HepG2 (cell line): Measurements from ENCODE around the gene RAB5A. TPM values are rescaled to one million over a fixed set of nuclear protein-coding genes. Genes with fewer than 3 reads are reported as not detected.

ENCODE experiments used
- ATAC-seq: fragments of 200-7000 bp; cut with Tn5 transposase; 3 replicates; pipeline ENCODE4 v1.9.1; 2020; ENCODE audit warnings: mild to moderate bottlenecking, moderate library complexity
- BruUV-seq: library from RNA; stranded (reverse); fragments of 400-500 nt; replicated peaks from 2 replicates; lab custom pipeline; 2021; lab: Mats Ljungman, UMichigan
- CTCF ChIA-PET: fragments of 300-600 bp; formaldehyde crosslinking; extraction: SDS; loops from one replicate; lab custom pipeline; 2021; ENCODE audit warnings: low total read pairs, inconsistent platforms, low intra/inter-chr PET ratio; lab: Yijun Ruan, JAX
- POLR2A ChIA-PET: fragments of 350-600 bp; sonication (Branson Sonifier 250); formaldehyde crosslinking; loops from one replicate; lab custom pipeline; 2020; ENCODE audit warnings: antibody characterized with exemption, inconsistent platforms; lab: Yijun Ruan, JAX
- DNase-seq: peaks from one replicate; pipeline ENCODE4 v3.0.0-alpha.2; 2015; ENCODE audit warnings: low spot score
- FAIRE-seq: peaks from 3 replicates; lab custom pipeline; 2011; peaks lifted over from hg19 to GRCh38; lab: Jason Lieb, UNC
- H2AFZ ChIP-seq: one replicate; pipeline ENCODE4 v1.6.1; 2011; ENCODE audit warnings: low read length, inconsistent platforms
- H3K27ac ChIP-seq: fragments of 300-600 bp; 3 replicates; pipeline ENCODE4 v1.8.0; 2011; ENCODE audit warnings: mixed run types, mild to moderate bottlenecking, mixed read lengths, low read length, inconsistent platforms; ENCODE audit not compliant: insufficient read depth; ENCODE audit errors: extremely low read length
- H3K27me3 ChIP-seq, 2 experiments: fragments of 200-600 bp in 1 of 2; 2 replicates in 1 of 2; 3 replicates in 1 of 2; pipeline versions ENCODE4 v1.6.0 to v1.8.0; 2011; ENCODE audit warnings: low read length in 2 of 2, mild to moderate bottlenecking in 2 of 2, moderate library complexity in 2 of 2, inconsistent platforms in 1 of 2; ENCODE audit not compliant: insufficient read depth in 2 of 2, control insufficient read depth in 1 of 2
- H3K36me3 ChIP-seq, 2 experiments: fragments of 200-600 bp in 1 of 2; replicated peaks in 1 of 2; 2 replicates in 1 of 2; 3 replicates in 1 of 2; pipeline versions ENCODE4 v1.5.1 to v1.8.0; 2011; ENCODE audit warnings: low read length in 2 of 2, inconsistent platforms in 1 of 2; ENCODE audit not compliant: insufficient read depth in 2 of 2, control insufficient read depth in 1 of 2
- H3K4me1 ChIP-seq: 2 replicates; pipeline ENCODE4 v1.5.1; 2012; ENCODE audit warnings: low read length, inconsistent platforms; ENCODE audit not compliant: insufficient read depth
- H3K4me2 ChIP-seq: 2 replicates; pipeline ENCODE4 v1.6.0; 2011; ENCODE audit warnings: low read depth, low read length, inconsistent platforms
- H3K4me3 ChIP-seq, 3 experiments: fragments of 200-600 bp in 1 of 3; sonication (generic), shearing (Covaris generic) in 1 of 3; replicated peaks in 1 of 3; 2 replicates each; pipeline ENCODE4 v1.5.1; 2011 to 2016; ENCODE audit warnings: low read length in 3 of 3, inconsistent platforms in 2 of 3, low read depth in 2 of 3, mild to moderate bottlenecking in 2 of 3, control low read depth in 1 of 3, mixed read lengths in 1 of 3; ENCODE audit not compliant: insufficient read depth in 1 of 3
- H3K79me2 ChIP-seq: one replicate; pipeline ENCODE4 v1.6.1; 2011; ENCODE audit warnings: low read length, inconsistent platforms; ENCODE audit not compliant: insufficient read depth
- H3K9ac ChIP-seq: 2 replicates; pipeline ENCODE4 v1.6.0; 2011; ENCODE audit warnings: mild to moderate bottlenecking, low read depth, low read length, inconsistent platforms; ENCODE audit not compliant: insufficient read depth
- H3K9me3 ChIP-seq: 2 replicates; pipeline ENCODE4 v1.5.1; 2012; ENCODE audit warnings: mild to moderate bottlenecking, low read length
- H4K20me1 ChIP-seq: 2 replicates; pipeline ENCODE4 v1.6.0; 2011; ENCODE audit warnings: inconsistent platforms, mild to moderate bottlenecking, low read length, moderate library complexity; ENCODE audit not compliant: insufficient read depth
- ARNT ChIP-seq: fragments of 450-650 bp; IDR thresholded peaks from 2 replicates; pipeline ENCODE4 v1.6.1; 2017
- FOXA1 ChIP-seq, 2 experiments: fragments of 450-650 bp in 1 of 2; sonication (generic) in 1 of 2; formaldehyde crosslinking in 1 of 2; IDR thresholded peaks; 2 replicates each; pipeline versions ENCODE4 v1.4.0 to v1.6.1; 2016 to 2020; ENCODE audit warnings: missing genetic modification reagents in 1 of 2
- KLF11 ChIP-seq: IDR thresholded peaks from 2 replicates; pipeline ENCODE4 v1.6.1; 2016; ENCODE audit warnings: missing compliant biosample characterization
- PLRG1 ChIP-seq: fragments of 450-650 bp; conservative IDR thresholded peaks from 2 replicates; pipeline ENCODE4 v1.6.1; 2016
- PRPF4 ChIP-seq: fragments of 200-400 bp; formaldehyde crosslinking; IDR thresholded peaks from 2 replicates; pipeline ENCODE4 v1.6.1; 2016; ENCODE audit warnings: low read length, low read depth; ENCODE audit not compliant: poor library complexity, severe bottlenecking
- ZNF552 ChIP-seq: sonication (generic); formaldehyde crosslinking; IDR thresholded peaks from 2 replicates; pipeline ENCODE4 v1.9.0; 2022; ENCODE audit warnings: missing genetic modification reagents, mild to moderate bottlenecking, borderline replicate concordance
- ZNF570 ChIP-seq: sonication (generic); formaldehyde crosslinking; IDR thresholded peaks from 2 replicates; pipeline ENCODE4 v1.4.0; 2020; ENCODE audit warnings: mild to moderate bottlenecking, missing genetic modification reagents, borderline replicate concordance
- ZNF615 ChIP-seq: sonication (generic); formaldehyde crosslinking; IDR thresholded peaks from 2 replicates; pipeline ENCODE4 v1.5.0; 2020; ENCODE audit warnings: mild to moderate bottlenecking, missing genetic modification reagents, borderline replicate concordance
- WGBS: methylation state at CpG from one replicate; pipeline ENCODE4 v1.1.6; 2017; ENCODE audit warnings: low lambda C conversion rate; 5-methylcytosine and 5-hydroxymethylcytosine counted together
- in situ Hi-C: cut with HindIII; loops from 2 replicates; pipeline ENCODE4 v1.10.0; 2017; ENCODE audit warnings: low pct_unique_long_range_greater_than_20kb; ENCODE audit not compliant: extremely low pct_ligation_motif_present
- intact Hi-C: fragments of 100-400 bp; cut with micrococcal nuclease; formaldehyde crosslinking; loops from one replicate; pipeline ENCODE4 v1.10.0; 2022; ENCODE audit not compliant: unreplicated experiment
- polyA plus RNA-seq, 8 experiments: library from polyadenylated mRNA; depleted of rRNA in 3 of 8; stranded (reverse) in 7 of 8; unstranded in 1 of 8; fragments of >200 nt; fragmentation: Illumina TruSeq in 4 of 8; extraction: Trizol in 4 of 8; gene quantifications; 2 replicates each; pipeline versions ENCODE4 v1.2.1 to v1.2.3, GENCODE V29; 2011 to 2016; ENCODE audit warnings: low read depth in 4 of 8, missing spikeins in 1 of 8, mixed read lengths in 1 of 8; ENCODE audit not compliant: insufficient read depth in 1 of 8
- total RNA-seq, 5 experiments: library from RNA; depleted of rRNA; stranded (reverse); fragments of >200 nt; fragmentation: Illumina TruSeq; extraction: Trizol; gene quantifications; 2 replicates each; pipeline ENCODE4 v1.2.3, GENCODE V29; 2016; ENCODE audit warnings: low read depth in 1 of 5
- TF ChIP-seq, protein P1 (sequence below): sonication (generic); formaldehyde crosslinking; IDR thresholded peaks from 2 replicates; pipeline ENCODE4 v1.5.0; 2020; ENCODE audit warnings: mild to moderate bottlenecking, missing genetic modification reagents
- TF ChIP-seq, protein P2 (sequence below): sonication (generic); formaldehyde crosslinking; IDR thresholded peaks from 2 replicates; pipeline ENCODE4 v1.4.0; 2020; ENCODE audit warnings: missing genetic modification reagents
- TF ChIP-seq, protein P3 (sequence below): sonication (generic); formaldehyde crosslinking; IDR thresholded peaks from 2 replicates; pipeline ENCODE4 v1.4.0; 2020; ENCODE audit warnings: mild to moderate bottlenecking, missing genetic modification reagents

Gene RAB5A
- total and polyA plus RNA-seq, 2 of the 13 experiments (the other 11 are each of a cell fraction or from before 2014, with no cell fraction given), result 16.0 to 27.1 TPM

DNA sequence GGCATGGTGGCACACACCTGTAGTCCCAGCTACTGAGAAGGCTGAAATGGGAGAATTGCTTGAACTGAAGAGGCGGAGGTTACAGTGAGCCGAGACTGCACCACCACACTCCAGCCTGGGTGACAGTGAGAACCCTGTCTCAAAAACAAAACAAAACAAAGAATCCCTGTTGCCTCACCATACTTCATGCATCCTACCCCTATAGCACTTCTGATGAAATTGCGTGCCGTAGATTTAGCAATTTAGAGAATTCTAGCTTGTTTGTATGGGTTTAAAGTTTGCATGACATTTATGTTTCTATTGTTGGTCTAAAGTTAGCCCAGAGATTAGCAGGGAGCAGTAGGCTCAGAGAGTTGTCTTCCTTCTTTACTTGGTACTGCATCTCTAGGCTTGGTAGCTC, 7.8 kb downstream of the RAB5A start:
- Histone ChIP-seq H3K27me3 (no peaks in the 10 kb centered on the region), H3K36me3 (peaks cover 5 to 55% of the 10 kb centered on the region in 2 experiments; a peak in 4 of 5 replicates), H3K9ac (no peak overlapping the region), H3K9me3 (no peaks in the 10 kb centered on the region), H2AFZ (no peak overlapping the region), H3K27ac (no peak overlapping the region), H3K4me1 (peaks cover 9% of the 10 kb centered on the region), H3K79me2 (peaks cover 72% of the 10 kb centered on the region), H3K4me2 (no peak overlapping the region), H3K4me3 (no peak overlapping the region), H4K20me1 (peaks cover 18% of the 10 kb centered on the region)
- ATAC-seq, result no peak
- POLR2A ChIA-PET, result no interaction called here
- no TSS peak for BruUV-seq
- no peak for DNase-seq
- TF ChIP-seq, protein P1, sequence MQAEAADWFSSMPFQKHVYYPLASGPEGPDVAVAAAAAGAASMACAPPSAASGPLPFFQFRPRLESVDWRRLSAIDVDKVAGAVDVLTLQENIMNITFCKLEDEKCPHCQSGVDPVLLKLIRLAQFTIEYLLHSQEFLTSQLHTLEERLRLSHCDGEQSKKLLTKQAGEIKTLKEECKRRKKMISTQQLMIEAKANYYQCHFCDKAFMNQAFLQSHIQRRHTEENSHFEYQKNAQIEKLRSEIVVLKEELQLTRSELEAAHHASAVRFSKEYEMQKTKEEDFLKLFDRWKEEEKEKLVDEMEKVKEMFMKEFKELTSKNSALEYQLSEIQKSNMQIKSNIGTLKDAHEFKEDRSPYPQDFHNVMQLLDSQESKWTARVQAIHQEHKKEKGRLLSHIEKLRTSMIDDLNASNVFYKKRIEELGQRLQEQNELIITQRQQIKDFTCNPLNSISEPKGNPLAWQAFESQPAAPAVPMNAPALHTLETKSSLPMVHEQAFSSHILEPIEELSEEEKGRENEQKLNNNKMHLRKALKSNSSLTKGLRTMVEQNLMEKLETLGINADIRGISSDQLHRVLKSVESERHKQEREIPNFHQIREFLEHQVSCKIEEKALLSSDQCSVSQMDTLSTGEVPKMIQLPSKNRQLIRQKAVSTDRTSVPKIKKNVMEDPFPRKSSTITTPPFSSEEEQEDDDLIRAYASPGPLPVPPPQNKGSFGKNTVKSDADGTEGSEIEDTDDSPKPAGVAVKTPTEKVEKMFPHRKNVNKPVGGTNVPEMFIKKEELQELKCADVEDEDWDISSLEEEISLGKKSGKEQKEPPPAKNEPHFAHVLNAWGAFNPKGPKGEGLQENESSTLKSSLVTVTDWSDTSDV (CRISPR knock-in tag), result no peak
- no peak for TF ChIP-seq PLRG1
- TF ChIP-seq, protein P2, sequence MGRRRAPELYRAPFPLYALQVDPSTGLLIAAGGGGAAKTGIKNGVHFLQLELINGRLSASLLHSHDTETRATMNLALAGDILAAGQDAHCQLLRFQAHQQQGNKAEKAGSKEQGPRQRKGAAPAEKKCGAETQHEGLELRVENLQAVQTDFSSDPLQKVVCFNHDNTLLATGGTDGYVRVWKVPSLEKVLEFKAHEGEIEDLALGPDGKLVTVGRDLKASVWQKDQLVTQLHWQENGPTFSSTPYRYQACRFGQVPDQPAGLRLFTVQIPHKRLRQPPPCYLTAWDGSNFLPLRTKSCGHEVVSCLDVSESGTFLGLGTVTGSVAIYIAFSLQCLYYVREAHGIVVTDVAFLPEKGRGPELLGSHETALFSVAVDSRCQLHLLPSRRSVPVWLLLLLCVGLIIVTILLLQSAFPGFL (CRISPR knock-in tag), result no peak
- no peak for TF ChIP-seq FOXA1 (IDR thresholded peaks at IDR 0.05)
- no peak for TF ChIP-seq FOXA1 (CRISPR knock-in tag; IDR thresholded peaks at IDR 0.05)
- no peak for TF ChIP-seq KLF11 (CRISPR knock-in tag)
- no peak for TF ChIP-seq ARNT
- TF ChIP-seq PRPF4, result no peak
- TF ChIP-seq ZNF615 (CRISPR knock-in tag), result no peak
- no peak for TF ChIP-seq ZNF552 (CRISPR knock-in tag)
- TF ChIP-seq, protein P3, sequence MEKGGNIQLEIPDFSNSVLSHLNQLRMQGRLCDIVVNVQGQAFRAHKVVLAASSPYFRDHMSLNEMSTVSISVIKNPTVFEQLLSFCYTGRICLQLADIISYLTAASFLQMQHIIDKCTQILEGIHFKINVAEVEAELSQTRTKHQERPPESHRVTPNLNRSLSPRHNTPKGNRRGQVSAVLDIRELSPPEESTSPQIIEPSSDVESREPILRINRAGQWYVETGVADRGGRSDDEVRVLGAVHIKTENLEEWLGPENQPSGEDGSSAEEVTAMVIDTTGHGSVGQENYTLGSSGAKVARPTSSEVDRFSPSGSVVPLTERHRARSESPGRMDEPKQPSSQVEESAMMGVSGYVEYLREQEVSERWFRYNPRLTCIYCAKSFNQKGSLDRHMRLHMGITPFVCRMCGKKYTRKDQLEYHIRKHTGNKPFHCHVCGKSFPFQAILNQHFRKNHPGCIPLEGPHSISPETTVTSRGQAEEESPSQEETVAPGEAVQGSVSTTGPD (CRISPR knock-in tag), result no peak
- TF ChIP-seq ZNF570 (CRISPR knock-in tag), result no peak
- 97% methylated on average over 4 of the region's 4 CpGs for WGBS
- CTCF ChIA-PET, result no interaction called here
- no peak for FAIRE-seq
- intact Hi-C loops (no loop called here), in situ Hi-C loops (no loop called here)
